IPS-18c (cell line): ENCODE measurements around the gene CTDSPL.

Experiments used
- H3K4me3 ChIP-seq: 2 replicates; pipeline ENCODE4 v1.7.0; 2013; ENCODE audit warnings: low read depth, mild to moderate bottlenecking, low read length, moderate library complexity; ENCODE audit not compliant: insufficient read depth
- H3K9me3 ChIP-seq: one replicate; pipeline ENCODE4 v1.6.1; 2013; ENCODE audit warnings: mild to moderate bottlenecking, low read length, moderate library complexity; ENCODE audit not compliant: control insufficient read depth, insufficient read depth

The CTDSPL gene

GRCh38 chr3:37922721-37923568 lies 61.3 kb downstream of the CTDSPL start:
- Histone ChIP-seq H3K9me3 (no peaks in the 10 kb centered on the region), H3K4me3 (no peak overlapping the region)

GRCh38 chr3:37923569-37924040 lies 61.9 kb downstream of the CTDSPL start:
- Histone ChIP-seq H3K4me3 (no peak overlapping the region), H3K9me3 (no peaks in the 10 kb centered on the region)

- Histone ChIP-seq H3K9me3 (no peaks in the 10 kb centered on the region), H3K4me3 (no peak overlapping the region)
Measured at GRCh38 chr3:37924453-37924852, 62.8 kb downstream of the CTDSPL start.

GRCh38 chr3:37925157-37925556 lies 63.5 kb downstream of the CTDSPL start:
- Histone ChIP-seq H3K4me3 (no peak overlapping the region), H3K9me3 (peaks cover 2% of the 10 kb centered on the region)

DNA sequence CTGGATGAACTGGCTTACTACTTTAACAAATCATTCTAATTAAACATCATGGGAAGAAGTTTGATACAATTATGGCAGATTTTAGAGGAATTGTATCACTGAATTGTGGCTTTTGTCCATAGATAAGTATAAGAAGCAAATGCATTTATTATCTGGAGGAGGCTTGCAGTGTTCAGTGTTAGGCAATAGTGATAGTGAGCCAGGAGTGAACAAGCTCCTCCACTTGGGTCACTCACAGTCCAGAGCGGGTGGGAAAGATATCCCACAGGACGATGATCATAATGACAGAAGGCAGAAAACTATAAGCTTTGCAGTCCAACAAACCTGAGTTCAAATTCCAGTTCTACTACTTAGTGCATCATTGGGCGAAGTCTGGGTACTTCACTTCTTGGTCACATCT lies 64.9 kb downstream of the CTDSPL start:
- Histone ChIP-seq H3K9me3 (peaks cover 2% of the 10 kb centered on the region), H3K4me3 (no peak overlapping the region)

DNA sequence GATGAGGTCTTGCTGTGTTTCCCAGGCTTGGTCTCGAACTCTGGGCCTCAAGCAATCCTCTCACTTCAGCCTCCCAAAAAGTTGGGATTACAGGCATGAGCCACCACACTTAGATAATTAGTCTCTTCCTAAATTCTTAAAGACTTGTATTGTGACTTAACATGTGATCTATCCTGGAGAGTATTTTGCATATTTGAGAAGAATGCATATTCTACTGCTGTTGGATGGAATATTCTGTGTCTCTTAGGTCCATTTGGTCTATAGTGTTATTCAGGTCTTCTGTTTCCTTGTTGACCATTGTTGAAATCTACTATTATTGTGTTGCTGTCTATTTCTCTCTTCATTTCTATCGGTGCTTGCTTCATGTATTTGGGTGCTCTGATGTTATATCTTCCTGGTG lies 68.8 kb downstream of the CTDSPL start:
- Histone ChIP-seq H3K9me3 (peaks cover 2% of the 10 kb centered on the region), H3K4me3 (no peak overlapping the region)

DNA sequence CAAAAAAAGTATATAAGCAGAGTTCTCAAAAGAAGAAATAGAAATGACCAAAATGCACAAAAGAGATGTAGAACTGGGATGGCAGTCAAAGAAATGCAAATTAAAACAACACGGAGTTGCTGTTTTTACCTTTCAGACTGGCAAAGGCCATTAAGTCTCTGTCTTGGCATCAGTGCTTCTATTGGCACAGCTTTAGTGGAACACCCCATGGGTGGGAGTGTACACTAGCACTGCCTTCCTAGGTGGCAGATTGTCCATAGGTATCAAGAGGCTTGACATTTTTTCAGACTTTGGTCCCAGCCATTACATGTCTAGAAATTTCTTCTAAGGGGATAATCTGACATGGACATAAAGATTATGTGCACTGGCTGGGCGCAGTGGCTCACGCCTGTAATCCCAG lies 70.8 kb downstream of the CTDSPL start:
- peaks cover 2% of the 10 kb centered on the region for H3K9me3 ChIP-seq
- no peak overlapping the region for H3K4me3 ChIP-seq

DNA sequence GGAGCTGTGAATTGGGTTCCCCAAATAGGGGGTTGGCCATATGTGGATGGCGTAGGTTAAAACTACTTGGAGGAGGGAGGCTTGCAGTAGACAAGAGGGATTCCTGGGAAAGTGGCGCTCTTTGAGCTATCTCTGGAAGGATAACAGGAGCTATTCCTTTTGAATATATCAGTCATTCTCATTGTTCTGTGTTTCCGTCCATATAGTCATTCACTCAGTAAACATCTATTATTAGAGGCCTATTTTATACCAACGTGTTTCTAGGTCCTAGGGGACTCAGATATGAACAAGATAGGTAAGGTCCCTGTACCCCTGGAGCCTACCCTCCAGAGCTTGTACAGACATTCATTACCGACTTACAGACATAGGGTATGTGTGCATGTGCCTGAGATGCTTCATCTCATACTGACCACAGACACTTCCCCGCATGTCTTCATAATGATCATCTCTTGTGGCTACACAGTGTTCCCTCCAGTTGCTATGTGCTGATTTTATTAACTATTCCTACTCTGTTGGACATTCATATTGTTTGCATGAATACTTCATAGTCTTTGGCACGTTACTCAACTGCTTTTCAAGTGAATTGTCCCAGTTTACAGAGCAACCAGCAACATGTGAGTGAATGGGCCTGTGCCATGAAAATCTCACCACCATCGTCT lies 73.1 kb downstream of the CTDSPL start:
- no peak overlapping the region for H3K4me3 ChIP-seq
- peaks cover 2% of the 10 kb centered on the region for H3K9me3 ChIP-seq

- H3K4me3 ChIP-seq, result no peak overlapping the region
- H3K9me3 ChIP-seq, result no peaks in the 10 kb centered on the region
Measured at GRCh38 chr3:37935290-37935668, 73.6 kb downstream of the CTDSPL start.

DNA sequence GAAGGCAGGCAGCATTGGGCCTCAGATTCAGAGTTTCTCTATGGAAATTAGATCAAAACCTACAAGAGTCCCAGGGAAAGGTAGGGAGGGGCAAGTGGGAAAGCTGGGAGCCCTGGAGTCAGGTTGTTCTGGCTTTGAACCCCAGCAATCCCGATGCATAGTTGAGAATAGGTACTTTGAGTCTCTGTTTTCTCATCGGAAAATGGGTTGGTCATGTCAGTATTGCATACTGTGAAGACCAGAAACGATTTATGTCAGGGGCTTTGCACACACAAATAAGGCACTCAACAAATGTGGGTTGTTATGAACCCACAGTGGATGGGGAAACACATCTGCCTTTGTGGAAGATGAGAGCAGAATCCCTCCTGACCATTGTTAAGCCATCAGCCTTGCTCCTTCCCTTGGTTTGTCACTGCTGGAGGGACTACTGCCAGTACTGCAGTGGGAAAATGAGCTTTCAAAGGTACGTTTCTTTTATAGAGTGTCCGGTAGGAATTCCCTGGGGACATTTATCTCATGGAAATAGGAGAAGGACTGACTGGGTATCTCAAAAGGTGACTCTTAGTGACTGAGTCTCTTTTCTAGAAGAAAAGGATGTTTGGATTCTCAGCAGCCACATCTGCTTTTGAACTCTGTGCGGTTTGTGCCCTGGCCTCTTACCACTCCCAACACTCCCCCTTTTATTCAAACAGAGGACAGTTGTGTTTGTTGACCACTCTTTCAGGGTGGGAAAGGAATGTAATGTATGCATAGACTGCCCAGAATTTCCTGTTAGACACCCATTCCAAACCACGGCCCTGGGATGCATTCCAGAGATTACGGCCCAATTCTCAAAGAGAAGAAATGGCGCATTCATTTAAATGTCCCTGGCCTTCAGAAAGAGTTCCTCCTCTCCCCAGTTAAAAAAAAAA lies 74.3 kb downstream of the CTDSPL start:
- H3K9me3 ChIP-seq, result no peaks in the 10 kb centered on the region
- H3K4me3 ChIP-seq, result no peak overlapping the region

- Histone ChIP-seq H3K9me3 (no peaks in the 10 kb centered on the region), H3K4me3 (no peak overlapping the region)
Measured at GRCh38 chr3:37937156-37937555, 75.5 kb downstream of the CTDSPL start.

- Histone ChIP-seq H3K9me3 (no peaks in the 10 kb centered on the region), H3K4me3 (no peak overlapping the region)
Measured at GRCh38 chr3:37938011-37938410, 76.3 kb downstream of the CTDSPL start.

DNA sequence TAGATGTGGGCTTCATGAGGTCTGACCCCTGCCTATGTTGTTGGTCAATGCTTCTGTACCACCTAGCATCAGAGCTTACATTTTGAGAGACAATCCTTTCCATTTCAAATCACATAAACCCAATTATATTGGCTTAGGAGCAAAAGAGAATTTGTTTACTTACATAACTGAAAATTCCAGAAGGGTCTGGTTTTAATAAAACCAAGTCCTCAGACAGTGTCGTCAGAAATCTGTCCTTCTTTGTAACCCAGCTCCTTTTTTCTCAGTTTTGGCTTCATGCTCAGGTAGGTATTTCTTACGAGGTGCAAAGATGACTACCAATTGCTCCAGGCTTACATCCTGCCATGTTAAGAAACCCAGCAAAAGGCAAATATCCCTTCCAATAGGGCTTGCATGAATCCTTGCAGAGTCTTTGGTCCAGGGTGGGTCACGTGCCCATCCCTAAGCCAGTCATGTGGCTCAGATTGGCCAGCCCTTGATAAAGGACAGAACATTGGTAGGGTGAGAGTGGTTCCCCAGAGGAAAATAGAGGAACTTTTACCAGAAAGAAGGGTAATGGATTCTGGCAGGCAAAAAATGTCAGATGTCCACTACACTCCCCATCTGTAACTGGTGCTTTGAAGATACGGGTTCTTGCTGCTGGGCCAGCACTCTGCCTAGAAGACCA lies 78.7 kb downstream of the CTDSPL start:
- no peak overlapping the region for H3K4me3 ChIP-seq
- H3K9me3 ChIP-seq, result no peaks in the 10 kb centered on the region

- no peaks in the 10 kb centered on the region for H3K9me3 ChIP-seq
- H3K4me3 ChIP-seq, result no peak overlapping the region
Measured at GRCh38 chr3:37941608-37942508, 80.2 kb downstream of the CTDSPL start.

- Histone ChIP-seq H3K9me3 (no peaks in the 10 kb centered on the region), H3K4me3 (no peak overlapping the region)
Measured at GRCh38 chr3:37942646-37943045, 81.0 kb downstream of the CTDSPL start.

- Histone ChIP-seq H3K9me3 (no peaks in the 10 kb centered on the region), H3K4me3 (no peak overlapping the region)
Measured at GRCh38 chr3:37943126-37943525, 81.4 kb downstream of the CTDSPL start.
